ENCODE results near the gene AGMAT. TPM values are rescaled to one million over a fixed set of nuclear protein-coding genes. Genes with fewer than 3 reads are reported as not detected.
A peak's percentile ranks its signal among the peaks of the same experiment; 100 is the strongest.

AGMAT gene
- total and polyA plus RNA-seq, 2 of the 4 experiments (the other 2 are of a cell fraction), result 0.18 to 0.26 TPM

DNA sequence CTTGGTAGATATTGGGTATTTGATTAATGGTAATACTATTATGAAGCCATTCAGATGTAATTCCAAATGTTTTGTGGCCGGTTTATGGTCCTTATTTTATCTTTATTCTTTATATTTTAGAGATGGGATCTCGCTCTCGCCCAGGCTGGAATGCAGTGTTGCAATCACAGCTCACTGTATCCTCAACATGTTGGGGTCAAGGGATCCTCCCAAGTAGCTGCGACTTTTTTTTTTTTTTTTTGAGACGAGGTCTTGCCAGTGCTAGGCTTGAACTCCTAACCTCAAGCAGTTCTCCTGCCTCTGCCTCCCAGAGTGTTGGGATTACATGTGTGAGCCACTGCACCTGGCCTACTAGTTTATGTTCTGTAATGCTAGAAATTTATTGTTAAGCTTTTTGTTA lies 37.1 kb upstream of the AGMAT start:
- 46% methylated on average over 2 of the region's 5 CpGs; no CpG with 5 or more reads in 1 of the 2 experiments for WGBS, 2 experiments (ENCODE audit: extremely low coverage in 2 of 2, insufficient read length in 1 of 2)
- Histone ChIP-seq H3K9me1 (ENCODE audit: insufficient read depth, low read length) (peaks cover 20% of the 10 kb centered on the region), H4K8ac (ENCODE audit: low read depth in 2 of 2, low read length in 2 of 2) (no peak overlapping the region), H3K4me1 (ENCODE audit: control insufficient read depth, insufficient read depth, low read length) (peaks cover 8% of the 10 kb centered on the region), H2BK5ac (ENCODE audit: low read depth, low read length, poor library complexity, severe bottlenecking) (no peak overlapping the region), H2BK120ac (ENCODE audit: low read depth, low read length) (no peak overlapping the region), H3K4me3 (ENCODE audit: insufficient read depth, low read depth, low read length) (no peak overlapping the region), H3K56ac (ENCODE audit: extremely low read depth, insufficient read depth, low read length) (no peak overlapping the region), H3K4me2 (ENCODE audit: low read depth, low read length) (no peak overlapping the region), H3K18ac (ENCODE audit: low read depth, low read length) (no peak overlapping the region), H3K36me3 (ENCODE audit: control insufficient read depth, insufficient read depth, low read length) (peaks cover 2% of the 10 kb centered on the region), H3K14ac (replicated peaks; ENCODE audit: low read depth, low read length) (0 out of 2 replicates have a peak overlapping the region, but pooled peaks have one; percentile 30), H3K9me3 (ENCODE audit: control insufficient read depth, insufficient read depth, low read length) (no peaks in the 10 kb centered on the region), H3K23ac (ENCODE audit: low read depth, low read length) (no peak overlapping the region; the same call in 1 of the 2 replicates), H2BK20ac (ENCODE audit: low read depth, low read length) (no peak overlapping the region), H2AK9ac (replicated peaks; ENCODE audit: low read depth, low read length, poor library complexity) (peak overlapping the region; percentile 42), H3K27me3 (ENCODE audit: control insufficient read depth, insufficient read depth, low read length) (no peaks in the 10 kb centered on the region), H3K79me1 (ENCODE audit: low read depth in 1 of 2, low read length in 2 of 2) (peaks cover 26 to 64% of the 10 kb centered on the region in 2 experiments; a peak in 3 of 4 replicates), H3K27ac (ENCODE audit: insufficient read depth, low read length) (no peak overlapping the region), H2AK5ac (ENCODE audit: low read depth, low read length) (no peak overlapping the region; the same call in 1 of the 2 replicates), H2BK15ac (ENCODE audit: low read depth, low read length) (no peak overlapping the region), H3K9ac (ENCODE audit: low read depth, low read length) (no peak overlapping the region), H4K20me1 (ENCODE audit: insufficient read depth, low read length) (peaks cover 41% of the 10 kb centered on the region), H3K4ac (ENCODE audit: low read depth, low read length) (no peak overlapping the region), H2AFZ (replicated peaks; ENCODE audit: low read length, poor library complexity) (no peak overlapping the region), H4K91ac (ENCODE audit: insufficient read depth, low read depth, low read length) (no peak overlapping the region), H4K5ac (ENCODE audit: low read depth, low read length) (no peak overlapping the region)
- CTCF ChIA-PET, result no interaction called here
- POLR2A ChIA-PET (ENCODE audit: unreplicated experiment), result no interaction called here
- dilution Hi-C loops (cut with HindIII; ENCODE audit: low sequenced_read_pairs, unreplicated experiment) (no loop called here), in situ Hi-C loops (cut with MboI; ENCODE audit: low sequenced_read_pairs) (no loop called here), intact Hi-C loops (cut with micrococcal nuclease) (no loop called here)
- no peak for ATAC-seq (ENCODE audit: low read depth)
- no peak for TF ChIP-seq ELK1 (IDR thresholded peaks at IDR 0.05; ENCODE audit: borderline replicate concordance, low read depth, low read length)
- TF ChIP-seq POLR2A (IDR thresholded peaks at IDR 0.05; ENCODE audit: low read depth, low read length), result no peak
- TF ChIP-seq NFE2L2 (IDR thresholded peaks at IDR 0.05; ENCODE audit: low read depth, low read length), result no peak
- peak; percentile 72 for TF ChIP-seq CEBPB (IDR thresholded peaks at IDR 0.05; ENCODE audit: low read depth, low read length)
- no peak for TF ChIP-seq USF2 (IDR thresholded peaks at IDR 0.05; ENCODE audit: low read depth, low read length)
- TF ChIP-seq MAZ (IDR thresholded peaks at IDR 0.05; ENCODE audit: borderline replicate concordance, low read depth, low read length), result no peak
- no peak for TF ChIP-seq BHLHE40 (IDR thresholded peaks at IDR 0.05; ENCODE audit: low read depth, low read length)
- no TSS peak for BruUV-seq (replicated peaks)
- DNase-seq, result no peak

All from IMR-90 (cell line).